ENCODE measurements around the gene PSMB5. TPM values are rescaled to one million over a fixed set of nuclear protein-coding genes. Genes with fewer than 3 reads are reported as not detected.
A peak's percentile ranks its signal among the peaks of the same experiment; 100 is the strongest.

The PSMB5 gene
- total and polyA plus RNA-seq, 12 donors = 35.6 to 206 (median 122) TPM

GRCh38 chr14:23057757-23058653 is 23.3 kb upstream of the PSMB5 start:
- ATAC-seq = peak; percentile 63 to 84 (median 80)
- peak; percentile 94 to 98 (median 96) for TF ChIP-seq CTCF (IDR thresholded peaks at IDR 0.05)
- 1 to 2% methylated on average over 46 to 51 of the region's 51 CpGs for WGBS, 2 donors
- peak overlapping the region; percentile 48 to 91 (median 72) for H3K4me3 ChIP-seq
- peaks cover 0 to 50% (median 43%) of the 10 kb centered on the region in 9 donors for H3K36me3 ChIP-seq
- intact Hi-C loops (cut with DNase I) = loop anchor here (1.0 to 10.0 kb wide), 8 partner anchors 63 to 503 kb away; no protein-coding TSS in a partner anchor
- H3K27ac ChIP-seq = peak overlapping the region in 8 of 10 donors; percentile 39 to 68 (median 54)
- no peaks in the 10 kb centered on the region for H3K27me3 ChIP-seq
- H3K4me1 ChIP-seq = peaks cover 5 to 41% (median 25%) of the 10 kb centered on the region in 9 donors
- no peaks in the 10 kb centered on the region for H3K9me3 ChIP-seq
- peak; percentile 88 for DNase-seq

- Histone ChIP-seq H3K4me3 (peak within 1 kb of the TSS; percentile 48 to 91 (median 72)), H3K27me3 (no peaks in the 10 kb centered on the region), H3K36me3 (peaks cover 0 to 42% (median 34%) of the 10 kb centered on the region in 9 donors), H3K27ac (peak within 1 kb of the TSS in 8 of 10 donors; percentile 39 to 68 (median 62)), H3K9me3 (no peaks in the 10 kb centered on the region), H3K4me1 (peaks cover 1 to 33% (median 21%) of the 10 kb centered on the region in 9 donors)
- peak; percentile 61 to 76 for DNase-seq
- 3 to 5% methylated on average over 27 to 72 of the region's 73 CpGs for WGBS, 2 donors
- peak in 1 of 9 donors; percentile 8 for TF ChIP-seq CTCF (IDR thresholded peaks at IDR 0.05)
- peak; percentile 5 to 84 (median 48) for ATAC-seq
- intact Hi-C loops (cut with DNase I) = loop anchor here in 5 of 10 donors (2.0 to 10.0 kb wide), 4 partner anchors 70 to 502 kb away; no protein-coding TSS in a partner anchor
These were observed 22.5 kb upstream of the PSMB5 start, which contains the start of gene CDH24 for GRCh38 chr14:23056956-23057756. Gene CDH24 (minus strand): TSS chr14:23057520. CDS start chr14:23055733, 1,787 bp downstream.

GRCh38 chr14:23056145-23056955 is 21.6 kb upstream of the PSMB5 start:
- intact Hi-C loops (cut with DNase I) = loop anchor here in 5 of 10 donors (2.0 to 10.0 kb wide), 4 partner anchors 69 to 502 kb away; no protein-coding TSS in a partner anchor
- Histone ChIP-seq H3K36me3 (peaks cover 0 to 34% (median 29%) of the 10 kb centered on the region in 9 donors), H3K27ac (peak overlapping the region in 3 of 10 donors; percentile 1 to 65 (median 35)), H3K4me3 (peak overlapping the region in 9 of 10 donors; percentile 64 to 91 (median 74)), H3K9me3 (no peaks in the 10 kb centered on the region), H3K27me3 (no peaks in the 10 kb centered on the region), H3K4me1 (peaks cover 0 to 28% (median 18%) of the 10 kb centered on the region in 9 donors)
- DNase-seq (peak; percentile 54 to 60), ATAC-seq (peak in 7 of 8 donors; percentile 32 to 64 (median 56))
- TF ChIP-seq CTCF (IDR thresholded peaks at IDR 0.05) = peak; percentile 38 to 78 (median 68)
- WGBS, 2 donors = 14 to 15% methylated on average over 17 of the region's 17 CpGs

Measured in heart right ventricle (tissue), 16 donors.